WI38 (cell line): ENCODE data around the gene AKAP13.

Source experiments
- H3K4me3 ChIP-seq: 2 replicates; pipeline ENCODE4 v1.5.1; 2011; ENCODE audit warnings: low read depth, mild to moderate bottlenecking, control low read depth, low read length
- TF ChIP-seq, protein P1 (sequence below): IDR thresholded peaks from 2 replicates; pipeline ENCODE4 v1.5.1; 2012; ENCODE audit warnings: low read depth, mild to moderate bottlenecking, control low read depth, low read length

AKAP13 gene

DNA sequence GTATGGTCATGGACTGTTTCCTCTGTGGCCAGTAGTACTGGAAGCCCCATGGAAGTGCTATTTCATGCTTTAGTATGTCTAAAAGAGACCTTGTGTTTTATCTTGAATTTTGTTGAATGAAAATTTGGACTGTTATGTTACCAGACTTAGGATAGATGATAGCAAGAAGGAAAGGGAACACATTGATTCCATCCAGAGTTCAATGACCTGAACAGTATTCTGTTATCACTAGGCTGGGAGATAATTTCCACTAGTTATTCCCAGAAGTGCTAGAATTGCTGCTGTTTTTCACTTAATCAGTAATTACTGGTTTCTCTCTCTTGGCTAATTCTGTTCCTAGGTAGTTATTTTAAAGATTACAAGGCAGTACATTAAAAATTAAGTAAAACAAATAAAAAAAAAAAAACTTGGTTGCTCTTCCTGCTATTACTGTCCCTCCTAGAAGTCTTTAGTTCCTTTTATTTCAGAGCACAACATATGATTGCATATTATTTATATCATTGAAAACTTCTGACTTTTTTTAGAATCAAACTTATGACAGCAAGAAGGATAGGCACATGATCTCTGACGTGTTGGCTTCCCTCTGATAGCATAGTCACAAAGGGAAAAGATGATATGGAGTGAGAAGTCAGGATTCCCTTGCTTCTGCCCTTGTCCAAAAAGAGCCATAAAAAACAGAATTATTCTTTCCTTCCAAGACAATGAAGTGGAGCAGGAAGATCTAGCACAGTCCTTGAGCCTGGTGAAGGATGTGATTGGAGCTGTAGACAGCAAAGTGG is 342.2 kb downstream of the AKAP13 start:
- TF ChIP-seq, protein P1, sequence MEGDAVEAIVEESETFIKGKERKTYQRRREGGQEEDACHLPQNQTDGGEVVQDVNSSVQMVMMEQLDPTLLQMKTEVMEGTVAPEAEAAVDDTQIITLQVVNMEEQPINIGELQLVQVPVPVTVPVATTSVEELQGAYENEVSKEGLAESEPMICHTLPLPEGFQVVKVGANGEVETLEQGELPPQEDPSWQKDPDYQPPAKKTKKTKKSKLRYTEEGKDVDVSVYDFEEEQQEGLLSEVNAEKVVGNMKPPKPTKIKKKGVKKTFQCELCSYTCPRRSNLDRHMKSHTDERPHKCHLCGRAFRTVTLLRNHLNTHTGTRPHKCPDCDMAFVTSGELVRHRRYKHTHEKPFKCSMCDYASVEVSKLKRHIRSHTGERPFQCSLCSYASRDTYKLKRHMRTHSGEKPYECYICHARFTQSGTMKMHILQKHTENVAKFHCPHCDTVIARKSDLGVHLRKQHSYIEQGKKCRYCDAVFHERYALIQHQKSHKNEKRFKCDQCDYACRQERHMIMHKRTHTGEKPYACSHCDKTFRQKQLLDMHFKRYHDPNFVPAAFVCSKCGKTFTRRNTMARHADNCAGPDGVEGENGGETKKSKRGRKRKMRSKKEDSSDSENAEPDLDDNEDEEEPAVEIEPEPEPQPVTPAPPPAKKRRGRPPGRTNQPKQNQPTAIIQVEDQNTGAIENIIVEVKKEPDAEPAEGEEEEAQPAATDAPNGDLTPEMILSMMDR: no peak

DNA sequence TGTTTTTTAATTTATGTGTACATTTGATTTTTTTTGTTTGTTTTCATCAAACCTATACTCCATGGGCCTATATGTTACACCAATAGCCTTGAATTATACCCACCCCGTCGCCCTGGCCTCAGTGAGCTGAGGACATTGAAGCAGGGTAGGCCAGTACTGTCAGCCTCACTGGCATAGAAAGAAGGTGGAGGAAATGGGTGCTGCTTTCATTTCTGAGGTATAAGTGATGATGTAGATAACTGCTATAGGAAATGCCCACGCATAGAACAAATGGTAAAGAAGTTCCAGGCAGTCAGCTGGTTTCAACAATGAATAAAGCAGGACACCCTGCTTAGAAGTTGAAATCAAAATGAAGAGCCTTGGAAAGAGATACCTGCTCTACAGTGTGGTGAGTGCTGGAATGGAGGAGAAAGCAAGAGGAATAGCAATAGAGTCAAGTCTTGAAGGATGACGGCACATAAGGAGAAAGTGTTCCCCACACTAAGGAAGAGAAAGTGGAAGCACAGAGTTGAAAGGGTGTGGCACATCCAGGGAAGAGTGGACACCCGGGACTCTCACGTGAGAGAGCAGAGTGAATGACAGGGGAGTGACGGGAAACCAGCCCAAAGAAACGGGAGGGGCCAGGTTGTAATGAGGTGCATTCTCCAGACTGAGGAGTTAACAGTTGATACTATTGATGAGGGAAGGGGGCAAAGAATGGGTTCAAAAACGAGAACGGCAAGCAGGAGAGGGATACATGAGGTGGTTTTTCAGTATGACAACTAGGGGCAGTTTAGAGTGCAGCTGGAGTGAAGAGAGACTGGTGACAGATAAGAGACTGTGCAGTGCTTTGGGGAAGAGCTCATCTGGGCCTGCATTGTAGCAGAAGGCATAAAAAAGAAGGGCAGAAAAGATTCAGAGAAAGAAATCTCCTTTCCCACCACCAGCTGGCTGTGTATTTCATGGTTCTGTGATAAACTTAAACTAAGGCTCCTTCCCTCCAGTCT is 343.9 kb downstream of the AKAP13 start:
- no peak overlapping the region for H3K4me3 ChIP-seq
- TF ChIP-seq, protein P1: no peak

More for the DNA sequence above, 342.2 kb downstream of the AKAP13 start:
- H3K4me3 ChIP-seq: no peak overlapping the region

DNA sequence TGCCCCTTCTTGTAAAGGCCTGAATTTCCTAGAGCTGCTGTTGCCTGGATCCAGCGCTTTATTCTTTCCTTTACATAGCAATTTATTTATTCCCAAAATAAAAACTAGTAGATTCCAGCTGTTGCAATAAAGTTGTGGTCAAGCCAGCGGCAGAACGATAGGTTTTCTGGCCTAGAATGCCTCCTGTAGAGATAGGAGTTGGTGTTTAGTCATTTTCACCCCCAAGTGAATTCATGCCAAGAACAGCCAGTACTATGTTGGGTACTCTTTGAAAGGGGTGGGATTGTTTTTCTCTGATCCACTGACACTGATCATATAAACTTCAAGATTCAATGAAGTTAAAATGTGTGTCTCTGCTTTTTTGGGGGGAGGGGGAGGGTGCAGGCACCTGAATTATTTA is 344.6 kb downstream of the AKAP13 start:
- no peak overlapping the region for H3K4me3 ChIP-seq
- TF ChIP-seq, protein P1: no peak

DNA sequence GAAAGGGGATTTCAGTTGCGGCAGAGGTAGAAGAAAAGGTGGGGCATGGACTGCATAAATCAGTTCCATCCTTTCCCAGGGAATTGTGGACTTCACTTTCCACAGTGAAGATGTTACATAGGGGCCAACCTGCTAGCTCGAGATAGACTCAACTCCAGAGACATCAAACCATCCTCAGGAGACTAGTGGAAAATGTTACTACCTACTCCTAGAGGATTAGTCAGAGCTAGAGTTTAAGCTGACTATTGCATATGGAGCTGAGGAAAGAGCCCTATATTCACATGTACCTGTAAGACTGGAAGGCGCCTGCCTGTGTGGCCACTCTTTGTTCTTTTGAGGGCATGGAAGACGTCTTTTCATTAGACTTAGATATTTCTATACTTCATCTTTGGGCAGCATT is 345.2 kb downstream of the AKAP13 start:
- TF ChIP-seq, protein P1: no peak
- H3K4me3 ChIP-seq: no peak overlapping the region

DNA sequence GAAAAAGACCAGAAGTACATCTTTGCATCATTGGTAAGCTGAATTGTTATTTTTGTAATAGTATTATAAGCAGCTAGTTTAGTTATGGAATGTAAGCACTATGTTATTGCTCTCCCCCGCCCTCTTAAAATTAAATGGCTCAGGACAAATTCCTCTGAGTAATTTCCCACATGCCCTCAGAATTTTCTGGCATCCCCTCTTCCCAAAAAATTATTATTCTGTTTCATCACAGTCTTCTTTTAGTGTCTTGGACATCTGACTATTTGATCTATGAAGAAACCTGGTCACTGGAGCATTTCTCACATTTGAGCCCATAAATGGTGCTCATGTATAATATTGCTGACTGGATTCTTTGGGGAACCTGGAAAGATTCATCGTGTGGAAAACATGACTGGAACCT is 346.1 kb downstream of the AKAP13 start:
- H3K4me3 ChIP-seq: no peak overlapping the region
- TF ChIP-seq, protein P1: no peak

DNA sequence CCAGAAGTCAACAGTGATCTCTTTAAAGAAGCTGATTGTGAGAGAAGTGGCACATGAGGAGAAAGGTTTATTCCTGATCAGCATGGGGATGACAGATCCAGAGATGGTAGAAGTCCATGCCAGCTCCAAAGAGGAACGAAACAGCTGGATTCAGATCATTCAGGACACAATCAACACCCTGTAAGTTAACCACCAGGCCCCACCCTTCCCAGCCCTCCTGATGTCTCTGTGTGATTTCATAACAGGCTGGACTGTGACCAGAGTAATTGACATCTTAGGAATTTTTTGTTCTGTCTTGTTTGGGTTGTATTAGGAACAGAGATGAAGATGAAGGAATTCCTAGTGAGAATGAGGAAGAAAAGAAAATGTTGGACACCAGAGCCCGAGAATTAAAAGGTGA is 346.7 kb downstream of the AKAP13 start:
- H3K4me3 ChIP-seq: no peak overlapping the region

More for the DNA sequence above, 346.7 kb downstream of the AKAP13 start:
- TF ChIP-seq, protein P1: no peak
